Cardiac septum (tissue), 1 donor: ENCODE results near the gene MX1. TPM values are rescaled to one million over a fixed set of nuclear protein-coding genes. Genes with fewer than 3 reads are reported as not detected.

ENCODE experiments used
- DNase-seq: peaks from one replicate; pipeline ENCODE4 v3.0.0-alpha.2; 2020; ENCODE audit warnings: low spot score
- intact Hi-C: fragments of 100-400 bp; cut with DNase I; formaldehyde crosslinking; loops from one replicate; pipeline ENCODE4 v1.14.0; 2022
- long read RNA-seq: library from polyadenylated mRNA; unstranded; transcript quantifications from one replicate; pipeline ENCODE4 v2.0.0, GENCODE V29; 2021
- total RNA-seq: library from RNA; stranded (reverse); fragmentation: NEBNext Ultra II Directional; extraction: Animal tissue kit (Norgen Biotek cat#: 25700); gene quantifications from one replicate; pipeline ENCODE4 v1.2.1, GENCODE V29; 2021
- donor health status: DM: no; HTN: no; CAD: no.

The MX1 gene, protein sequence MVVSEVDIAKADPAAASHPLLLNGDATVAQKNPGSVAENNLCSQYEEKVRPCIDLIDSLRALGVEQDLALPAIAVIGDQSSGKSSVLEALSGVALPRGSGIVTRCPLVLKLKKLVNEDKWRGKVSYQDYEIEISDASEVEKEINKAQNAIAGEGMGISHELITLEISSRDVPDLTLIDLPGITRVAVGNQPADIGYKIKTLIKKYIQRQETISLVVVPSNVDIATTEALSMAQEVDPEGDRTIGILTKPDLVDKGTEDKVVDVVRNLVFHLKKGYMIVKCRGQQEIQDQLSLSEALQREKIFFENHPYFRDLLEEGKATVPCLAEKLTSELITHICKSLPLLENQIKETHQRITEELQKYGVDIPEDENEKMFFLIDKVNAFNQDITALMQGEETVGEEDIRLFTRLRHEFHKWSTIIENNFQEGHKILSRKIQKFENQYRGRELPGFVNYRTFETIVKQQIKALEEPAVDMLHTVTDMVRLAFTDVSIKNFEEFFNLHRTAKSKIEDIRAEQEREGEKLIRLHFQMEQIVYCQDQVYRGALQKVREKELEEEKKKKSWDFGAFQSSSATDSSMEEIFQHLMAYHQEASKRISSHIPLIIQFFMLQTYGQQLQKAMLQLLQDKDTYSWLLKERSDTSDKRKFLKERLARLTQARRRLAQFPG
- total RNA-seq, result 11.0 TPM
- long read RNA-seq, partial matches to known transcripts, result 4 of 7 reads
- long read RNA-seq, other reads (novel, unspliced or antisense), result 0 of 7 reads

DNA sequence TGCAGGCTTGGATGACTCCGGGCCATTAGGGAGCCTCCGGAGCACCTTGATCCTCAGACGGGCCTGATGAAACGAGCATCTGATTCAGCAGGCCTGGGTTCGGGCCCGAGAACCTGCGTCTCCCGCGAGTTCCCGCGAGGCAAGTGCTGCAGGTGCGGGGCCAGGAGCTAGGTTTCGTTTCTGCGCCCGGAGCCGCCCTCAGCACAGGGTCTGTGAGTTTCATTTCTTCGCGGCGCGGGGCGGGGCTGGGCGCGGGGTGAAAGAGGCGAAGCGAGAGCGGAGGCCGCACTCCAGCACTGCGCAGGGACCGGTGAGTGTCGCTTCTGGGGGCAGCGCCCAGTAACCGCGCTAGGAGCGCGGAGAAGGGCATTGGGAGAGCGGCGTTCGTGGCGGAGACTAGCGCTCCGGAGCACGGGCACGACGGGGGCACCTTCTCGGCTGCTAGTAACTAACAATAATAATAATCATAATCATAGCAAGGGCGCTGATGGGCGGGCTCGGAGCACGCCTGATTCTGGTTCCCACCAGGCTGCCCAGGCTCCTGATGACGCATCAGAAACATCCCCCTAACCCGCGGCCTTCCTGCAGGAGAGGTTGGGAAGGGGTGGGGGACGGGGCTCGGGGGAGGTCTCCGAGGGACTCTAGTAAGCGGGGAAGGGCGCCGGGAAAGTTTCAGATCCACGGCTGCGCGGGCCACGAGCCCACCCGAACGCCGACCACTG is at the start of gene MX1:
MX1 (plus strand) TSS at position 286 of the 722 bp plus-strand sequence. CDS start 5,832 bp downstream, outside the sequence.
- peak; percentile 91 for DNase-seq
- intact Hi-C loops, result no loop called here

DNA sequence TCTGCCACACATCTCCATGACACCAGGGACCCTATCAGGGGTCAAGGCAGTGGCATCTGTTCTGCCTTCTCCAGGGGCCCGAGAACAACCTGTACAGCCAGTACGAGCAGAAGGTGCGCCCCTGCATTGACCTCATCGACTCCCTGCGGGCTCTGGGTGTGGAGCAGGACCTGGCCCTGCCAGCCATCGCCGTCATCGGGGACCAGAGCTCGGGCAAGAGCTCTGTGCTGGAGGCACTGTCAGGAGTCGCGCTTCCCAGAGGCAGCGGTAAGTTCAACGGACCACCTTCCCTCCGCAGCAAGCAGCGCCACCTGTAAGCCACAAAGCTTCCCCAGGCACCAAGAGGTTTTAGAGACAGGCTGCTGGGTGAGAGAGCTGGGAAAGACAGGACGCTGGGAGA is 48.3 kb upstream of the MX1 start:
- intact Hi-C loops, result no loop called here
- no peak for DNase-seq

DNA sequence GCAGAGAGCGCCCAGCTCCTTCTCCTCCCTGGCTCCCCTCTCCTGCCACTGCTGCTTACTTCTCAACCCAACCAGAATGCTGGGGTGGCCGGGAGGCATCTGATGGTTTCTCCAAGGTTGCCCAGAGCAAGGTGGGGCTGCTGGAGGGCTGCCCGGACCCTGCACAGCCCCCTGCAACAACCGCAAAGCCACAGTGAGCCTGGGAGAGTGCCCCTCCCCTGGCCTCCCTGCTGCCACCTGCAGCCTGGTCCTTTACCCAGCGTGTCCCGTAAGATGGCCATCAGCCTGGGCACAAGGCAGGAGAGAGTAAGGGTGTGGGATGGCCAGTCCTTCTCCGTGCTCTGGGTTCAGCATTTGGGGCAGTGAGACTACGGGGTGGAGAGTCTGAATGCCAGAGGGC is 47.2 kb upstream of the MX1 start:
- intact Hi-C loops, result no loop called here
- DNase-seq, result no peak

DNA sequence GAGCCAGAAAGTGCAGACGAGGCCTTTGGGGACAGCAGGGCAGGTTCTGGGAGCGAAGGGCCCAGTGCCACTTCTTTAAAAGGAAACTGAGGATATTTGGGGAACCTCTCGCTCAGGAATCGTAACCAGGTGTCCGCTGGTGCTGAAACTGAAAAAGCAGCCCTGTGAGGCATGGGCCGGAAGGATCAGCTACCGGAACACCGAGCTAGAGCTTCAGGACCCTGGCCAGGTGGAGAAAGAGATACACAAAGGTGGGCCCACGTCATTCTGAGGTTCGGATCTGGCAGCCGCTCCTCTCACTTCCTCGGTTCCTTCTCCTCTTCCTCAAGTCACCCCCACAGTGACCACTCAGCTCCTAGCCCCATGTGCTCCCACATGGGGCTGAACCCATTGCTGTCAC is 46.1 kb upstream of the MX1 start:
- intact Hi-C loops, result no loop called here

DNA sequence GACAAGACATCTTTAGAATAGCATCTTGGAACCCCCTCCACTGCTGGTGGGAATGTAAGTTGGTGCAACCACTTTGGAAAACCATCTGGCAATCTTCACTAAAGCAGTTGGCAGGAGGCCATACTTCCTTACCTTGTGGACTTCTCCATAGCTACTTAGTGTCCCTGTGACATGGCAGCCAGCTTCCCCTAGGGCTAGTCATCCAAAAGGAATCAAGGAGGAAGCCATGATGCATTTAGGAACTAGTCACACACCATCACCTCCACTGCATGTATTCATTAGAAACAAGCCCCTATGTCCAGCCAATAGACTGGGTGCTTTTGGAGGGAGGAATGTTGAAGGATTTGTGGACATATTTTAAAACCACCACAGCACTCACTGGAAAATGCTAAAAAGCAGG is 44.3 kb upstream of the MX1 start:
- DNase-seq, result no peak
- intact Hi-C loops, result no loop called here

More for the DNA sequence above, 46.1 kb upstream of the MX1 start:
- DNase-seq, result no peak

DNA sequence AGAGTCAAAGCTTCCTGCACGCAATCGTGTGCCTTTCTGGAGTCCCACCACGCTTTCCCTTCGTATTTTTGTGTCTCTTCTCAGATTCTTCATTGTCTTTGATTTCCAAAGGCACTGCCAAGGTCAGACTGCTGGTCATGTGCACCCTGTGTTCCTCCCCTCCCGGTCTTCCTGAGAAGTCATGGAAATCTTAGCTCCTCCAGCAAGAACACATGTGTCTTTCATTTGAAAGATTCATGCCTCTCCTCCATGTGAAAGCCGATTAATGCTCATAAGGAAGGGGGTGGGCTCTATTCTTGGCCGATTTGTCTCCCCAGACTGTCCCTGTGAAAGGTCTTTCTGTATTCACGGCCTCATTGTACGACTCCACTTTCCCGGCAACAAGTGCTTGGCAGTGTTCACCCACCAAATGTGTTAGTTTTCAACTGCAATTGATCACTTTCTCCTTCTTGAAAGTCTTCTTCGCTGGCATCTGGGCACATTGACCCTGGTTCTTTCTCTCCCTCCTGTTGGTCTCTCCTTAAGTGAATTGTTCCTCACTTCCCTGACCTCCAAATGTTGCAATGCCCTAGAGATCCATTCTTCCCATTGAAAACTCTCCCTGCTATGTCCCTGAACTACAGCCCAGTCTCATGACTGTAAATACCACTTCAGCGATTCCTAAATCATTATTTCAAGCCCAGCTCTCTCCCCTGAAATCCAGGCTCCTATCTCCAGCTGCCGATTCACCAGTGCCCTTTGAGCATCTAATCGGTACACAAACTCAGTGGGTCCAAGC is 38.8 kb upstream of the MX1 start:
- no peak for DNase-seq

DNA sequence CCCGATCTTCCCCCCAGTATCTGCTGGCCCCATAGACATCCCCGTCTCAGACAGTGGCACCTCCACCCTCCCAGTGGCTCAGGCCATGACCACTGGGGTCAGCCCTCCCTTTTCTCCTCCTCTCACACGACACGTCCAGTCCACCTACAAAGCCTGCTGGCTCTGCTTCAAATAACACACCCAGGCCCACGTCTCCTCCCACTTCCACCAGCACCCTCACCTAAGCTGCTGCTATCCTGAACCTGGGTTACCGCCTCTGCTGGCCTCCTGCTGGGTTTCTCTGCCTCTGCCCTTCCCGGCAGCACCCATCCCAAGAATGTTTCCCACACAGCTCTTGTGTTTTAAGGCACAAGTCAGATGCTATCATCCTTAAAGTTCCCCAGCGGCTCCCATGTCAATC is 38.2 kb upstream of the MX1 start:
- DNase-seq, result no peak
- intact Hi-C loops, result no loop called here

More for the DNA sequence above, 38.8 kb upstream of the MX1 start:
- intact Hi-C loops, result no loop called here

DNA sequence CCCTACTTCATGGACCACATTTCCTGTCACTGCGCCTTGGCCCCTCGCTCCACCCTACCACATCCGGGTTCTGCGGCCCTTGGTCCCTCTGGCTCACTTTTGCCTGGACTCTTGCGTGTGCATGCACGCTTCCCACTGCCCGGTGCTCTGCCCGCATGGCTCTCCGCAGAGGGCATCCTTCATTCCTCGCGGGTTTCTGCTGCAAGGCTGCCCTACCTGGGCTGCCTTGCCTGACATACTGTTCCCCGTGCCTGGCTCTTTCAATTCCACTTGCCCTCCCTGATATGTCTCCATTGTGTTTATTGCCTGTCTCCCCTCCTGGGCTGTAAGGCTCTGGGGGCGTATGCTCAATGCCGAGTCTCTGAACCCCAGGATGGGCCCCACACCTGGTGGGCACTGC is 37.8 kb upstream of the MX1 start:
- DNase-seq, result no peak
- intact Hi-C loops, result no loop called here

DNA sequence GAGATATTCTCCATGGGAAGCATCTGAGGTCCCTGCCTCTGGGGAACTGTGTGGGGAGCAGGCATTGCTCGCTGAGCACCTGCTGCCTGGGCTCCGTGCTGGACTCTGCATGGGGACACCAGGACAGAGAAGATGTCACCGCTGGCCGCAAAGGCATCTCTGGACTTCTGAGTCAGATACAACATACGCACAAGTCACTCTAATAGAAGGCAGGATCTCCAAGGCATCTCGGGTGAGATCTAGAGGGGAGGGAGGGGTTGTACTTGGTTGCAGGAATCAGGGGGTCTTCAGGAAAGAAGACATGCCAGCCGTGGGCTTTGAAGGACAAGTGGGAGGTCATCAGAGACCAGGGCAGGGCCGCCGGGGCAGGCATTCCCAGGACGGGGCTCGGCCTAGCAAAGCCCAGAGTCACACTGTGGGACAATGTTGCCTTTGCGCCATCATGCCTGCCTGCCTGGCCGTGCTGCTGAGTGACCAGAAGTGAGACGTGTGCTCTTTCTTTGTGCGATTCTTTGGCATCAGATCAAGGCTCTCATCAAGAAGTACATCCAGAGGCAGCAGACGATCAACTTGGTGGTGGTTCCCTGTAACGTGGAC is 35.9 kb upstream of the MX1 start:
- intact Hi-C loops, result no loop called here

DNA sequence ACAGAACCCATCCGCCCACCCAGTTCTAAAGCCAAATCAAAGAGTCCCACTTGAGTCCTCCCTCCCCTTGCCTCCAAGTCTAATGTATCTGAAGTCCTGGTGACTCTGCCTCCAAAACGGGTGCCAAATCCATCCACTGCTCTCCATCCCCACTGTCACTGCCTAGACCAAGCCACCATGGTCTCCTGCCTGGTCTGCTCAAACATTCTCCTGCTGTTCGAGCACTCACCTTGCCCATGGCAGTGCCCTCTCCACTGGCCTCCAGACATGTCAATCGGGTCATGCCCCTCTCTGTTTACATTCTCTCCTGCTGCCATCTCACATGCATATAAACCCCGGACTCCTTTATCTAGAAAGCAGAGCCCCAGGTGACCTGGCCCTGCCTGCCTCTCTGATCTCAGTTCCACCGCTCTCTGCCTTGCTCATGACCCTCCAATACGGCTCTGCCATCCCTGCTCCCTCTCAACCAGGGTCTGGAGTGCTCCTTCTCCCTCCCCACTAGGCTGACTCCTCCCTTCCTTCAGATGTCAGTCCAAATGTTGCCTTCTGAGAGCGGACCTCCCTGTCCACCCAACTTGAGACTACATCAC is 32.1 kb upstream of the MX1 start:
- intact Hi-C loops, result no loop called here
- no peak for DNase-seq

More for the DNA sequence above, 35.9 kb upstream of the MX1 start:
- no peak for DNase-seq

DNA sequence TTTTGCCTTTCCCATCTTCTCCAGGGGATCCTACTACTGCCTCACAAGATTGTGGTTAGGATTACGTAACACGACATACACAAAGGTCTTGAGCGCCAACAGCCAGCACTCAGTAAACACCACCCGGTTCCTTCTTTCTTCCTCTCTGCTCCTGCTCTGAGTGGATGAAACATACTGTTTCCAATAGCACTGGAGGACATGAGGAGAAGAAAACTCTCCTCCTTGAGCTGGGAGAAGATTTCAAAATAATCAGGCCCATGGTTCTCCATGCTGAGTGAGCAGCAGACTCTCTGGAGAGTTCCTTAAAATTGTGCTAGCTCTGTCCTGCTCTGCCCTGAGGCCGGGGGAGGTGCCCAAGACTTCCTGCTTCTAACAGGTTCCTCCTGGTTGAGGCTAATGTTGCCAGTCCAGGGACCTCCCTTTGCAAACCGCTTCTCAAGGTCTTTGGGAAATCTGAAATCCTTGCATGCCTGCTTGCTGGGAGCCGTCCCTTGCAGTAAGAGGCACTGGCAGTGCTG is 29.4 kb upstream of the MX1 start:
- intact Hi-C loops, result no loop called here
- peak; percentile 88 for DNase-seq

DNA sequence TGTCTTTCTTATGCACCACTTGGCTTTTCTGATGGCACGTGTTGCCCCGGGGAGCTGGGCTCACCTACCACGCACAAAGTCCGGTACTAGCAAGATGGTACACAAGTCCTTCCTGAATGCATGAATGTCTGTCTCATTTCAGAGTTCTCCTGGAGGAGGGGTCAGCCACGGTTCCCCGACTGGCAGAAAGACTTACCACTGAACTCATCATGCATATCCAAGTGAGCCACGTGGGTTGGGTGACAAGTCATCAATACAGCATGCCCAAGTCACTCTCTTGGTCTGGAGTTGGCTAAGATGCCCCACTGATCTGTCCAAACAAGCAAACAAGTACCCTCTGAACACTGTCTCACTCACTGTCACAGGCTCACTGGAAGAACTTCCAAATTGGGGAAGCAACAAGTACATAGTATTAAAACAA is 28.6 kb upstream of the MX1 start:
- DNase-seq, result no peak
- intact Hi-C loops, result no loop called here

DNA sequence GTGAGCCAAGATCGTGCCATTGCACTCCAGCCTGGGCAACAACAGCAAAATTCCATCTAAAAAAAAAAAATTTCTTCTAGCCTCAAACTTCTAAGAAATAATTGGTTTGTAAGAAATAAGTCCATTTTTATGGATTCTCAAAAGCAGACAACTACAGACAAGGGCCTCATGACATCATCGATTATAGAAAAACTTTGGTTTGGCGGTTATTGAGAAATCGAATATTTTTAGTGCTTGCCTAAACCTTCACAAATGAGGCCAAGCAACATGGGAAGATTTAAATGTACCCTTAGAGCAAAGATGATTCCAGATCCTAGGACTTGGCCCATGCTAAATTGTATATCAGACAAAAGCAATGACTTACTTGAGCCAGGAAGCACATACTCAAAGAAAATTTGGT is 27.8 kb upstream of the MX1 start:
- DNase-seq, result no peak
- intact Hi-C loops, result no loop called here

DNA sequence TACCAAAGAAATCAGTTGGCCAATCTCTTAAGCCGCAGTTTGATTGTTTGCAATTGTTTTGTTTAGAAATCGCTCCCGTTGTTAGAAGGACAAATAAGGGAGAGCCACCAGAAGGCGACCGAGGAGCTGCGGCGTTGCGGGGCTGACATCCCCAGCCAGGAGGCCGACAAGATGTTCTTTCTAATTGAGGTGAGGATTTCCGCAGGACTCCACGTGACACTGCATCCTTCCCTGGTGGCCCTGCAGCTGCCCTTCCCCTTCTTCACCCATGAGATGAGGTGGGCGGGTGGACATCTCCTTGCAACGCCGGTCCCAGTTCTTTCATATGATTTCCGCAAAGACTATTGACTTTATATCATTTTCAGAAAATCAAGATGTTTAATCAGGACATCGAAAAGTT is 27.2 kb upstream of the MX1 start:
- intact Hi-C loops, result no loop called here

DNA sequence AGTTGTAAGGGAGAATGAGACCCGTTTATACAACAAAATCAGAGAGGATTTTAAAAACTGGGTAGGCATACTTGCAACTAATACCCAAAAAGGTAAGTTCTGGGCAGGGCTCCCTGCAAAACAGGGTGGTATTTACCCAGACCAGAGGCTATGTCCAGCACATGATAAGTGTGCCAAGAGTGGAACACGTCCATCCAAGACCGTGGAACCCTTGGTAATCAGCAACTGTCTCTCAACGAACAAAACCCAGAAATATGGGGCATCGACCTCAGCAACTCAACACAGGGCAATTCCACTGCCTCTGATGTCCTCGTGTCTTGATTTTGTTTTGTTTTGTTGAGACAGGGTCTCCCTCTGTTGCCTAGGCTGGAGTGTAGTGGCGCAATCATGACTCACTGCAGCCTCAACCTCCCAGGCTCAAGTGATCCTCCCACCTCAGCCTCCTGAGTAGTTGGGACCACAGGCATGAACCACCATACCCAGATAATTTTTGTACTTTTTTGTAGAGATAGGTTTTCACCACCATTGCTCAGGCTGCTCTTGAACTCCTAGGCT is 26.7 kb upstream of the MX1 start:
- DNase-seq, result no peak
- intact Hi-C loops, result no loop called here

More for the DNA sequence above, 27.2 kb upstream of the MX1 start:
- DNase-seq, result no peak

DNA sequence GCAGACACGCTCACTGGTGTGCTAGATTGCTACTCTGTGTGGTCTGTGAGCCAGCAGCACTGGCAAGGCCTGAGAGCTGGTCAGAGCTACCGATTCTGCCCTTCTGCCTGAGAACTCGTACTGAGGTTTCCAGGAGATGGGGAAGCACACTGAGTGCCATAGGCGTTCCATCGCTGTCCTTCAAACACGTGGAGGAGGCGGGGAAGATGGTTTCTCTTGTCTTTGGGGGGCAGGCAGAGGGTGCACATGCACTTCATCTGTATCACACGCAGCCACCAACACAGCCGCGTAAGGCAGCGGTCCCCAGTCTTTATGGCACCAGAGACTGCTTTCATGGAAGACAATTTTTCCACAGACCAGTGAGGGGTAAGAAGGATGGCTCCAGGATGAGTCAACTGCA is 23.8 kb upstream of the MX1 start:
- DNase-seq, result no peak
- intact Hi-C loops, result no loop called here

DNA sequence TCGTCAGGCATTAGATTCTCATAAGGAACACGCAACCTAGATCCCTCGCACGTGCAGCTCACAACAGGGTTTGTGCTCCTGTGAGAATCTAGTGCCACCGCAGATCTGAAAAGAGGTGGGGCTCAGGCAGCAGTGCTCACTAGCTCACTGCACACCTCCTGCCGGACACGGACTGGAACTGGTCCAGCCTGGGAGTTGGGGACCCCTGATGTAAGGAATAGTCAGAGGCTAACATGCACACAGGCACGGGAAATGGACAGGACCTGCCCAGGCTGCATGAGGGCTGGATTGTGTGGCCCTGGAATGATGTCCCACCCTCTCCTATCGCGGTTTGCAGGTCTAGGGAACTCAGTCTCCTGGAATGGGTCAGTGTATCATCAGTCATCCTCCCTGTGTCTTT is 23.2 kb upstream of the MX1 start:
- intact Hi-C loops, result no loop called here

DNA sequence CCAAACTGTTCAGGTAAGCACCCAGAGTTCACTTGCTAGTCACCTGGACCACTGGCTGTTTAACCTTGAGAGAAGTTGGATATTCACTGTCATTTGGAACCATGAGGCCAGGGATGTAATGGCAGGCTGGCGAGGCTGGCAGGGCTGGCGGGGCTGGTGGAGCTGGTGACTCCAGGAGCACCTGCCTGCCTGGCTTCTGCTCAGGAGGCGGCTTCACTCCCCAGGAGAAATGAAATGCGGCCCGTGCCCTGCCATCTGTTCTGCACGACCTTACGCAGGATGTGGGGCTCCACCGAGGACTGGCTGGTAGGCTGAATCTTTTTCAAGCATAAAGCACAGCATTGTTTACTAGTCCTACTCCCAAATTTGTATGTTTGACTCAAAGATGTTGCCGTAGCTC is 22.7 kb upstream of the MX1 start:
- no peak for DNase-seq
- intact Hi-C loops, result no loop called here

More for the DNA sequence above, 23.2 kb upstream of the MX1 start:
- DNase-seq, result no peak
